ENCODE data around the gene SPATA46. TPM values are rescaled to one million over a fixed set of nuclear protein-coding genes. Genes with fewer than 3 reads are reported as not detected.

SPATA46 gene
- total RNA-seq, 2 donors from 2014 or later: 0.62 TPM; not detected in 1

DNA sequence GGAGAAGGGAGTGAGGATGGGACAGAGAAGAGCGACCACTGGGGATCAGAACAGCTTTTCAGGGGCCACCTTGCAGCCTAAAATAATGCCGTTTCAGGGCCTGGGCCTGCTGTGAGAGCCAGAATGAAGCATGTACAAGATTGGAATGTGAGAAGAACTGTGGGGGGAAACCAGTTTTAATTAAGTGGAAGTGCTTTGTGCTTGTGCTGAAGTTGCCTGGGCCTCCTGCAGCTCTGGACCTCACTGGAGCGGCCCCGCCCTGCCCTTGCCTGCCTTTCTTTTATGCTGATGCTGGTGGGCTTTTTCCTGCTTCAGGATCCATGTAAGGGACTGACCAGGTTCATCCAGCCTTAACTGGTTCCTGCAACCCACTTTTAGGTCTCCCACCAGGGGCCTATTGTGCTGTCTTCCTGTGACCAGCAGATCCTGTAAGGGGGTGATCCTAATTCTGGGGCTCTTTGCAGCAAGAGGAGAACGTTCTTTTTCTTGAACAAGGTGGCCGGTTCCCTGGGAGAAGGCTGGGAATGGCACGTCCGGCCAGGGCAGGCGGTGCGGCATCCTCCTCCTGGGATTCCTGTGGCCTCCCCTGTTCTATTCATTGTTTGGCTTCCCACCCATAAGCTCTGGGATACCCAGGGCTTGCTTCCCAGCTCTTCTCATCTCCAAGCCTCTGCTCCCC, 8.1 kb upstream of the SPATA46 start:
- 90% methylated on average over 6 of the region's 10 CpGs for WGBS
- no peak overlapping the region for H3K27ac ChIP-seq
- no peaks in the 10 kb centered on the region for H3K36me3 ChIP-seq
- no peak overlapping the region for H3K4me3 ChIP-seq
- H3K9me3 ChIP-seq: no peaks in the 10 kb centered on the region
- no peak for DNase-seq (ENCODE audit: low spot score)
- TF ChIP-seq POLR2A (IDR thresholded peaks at IDR 0.05) (no peak), POLR2AphosphoS5 (IDR thresholded peaks at IDR 0.05) (no peak)
- TF ChIP-seq, protein P1, sequence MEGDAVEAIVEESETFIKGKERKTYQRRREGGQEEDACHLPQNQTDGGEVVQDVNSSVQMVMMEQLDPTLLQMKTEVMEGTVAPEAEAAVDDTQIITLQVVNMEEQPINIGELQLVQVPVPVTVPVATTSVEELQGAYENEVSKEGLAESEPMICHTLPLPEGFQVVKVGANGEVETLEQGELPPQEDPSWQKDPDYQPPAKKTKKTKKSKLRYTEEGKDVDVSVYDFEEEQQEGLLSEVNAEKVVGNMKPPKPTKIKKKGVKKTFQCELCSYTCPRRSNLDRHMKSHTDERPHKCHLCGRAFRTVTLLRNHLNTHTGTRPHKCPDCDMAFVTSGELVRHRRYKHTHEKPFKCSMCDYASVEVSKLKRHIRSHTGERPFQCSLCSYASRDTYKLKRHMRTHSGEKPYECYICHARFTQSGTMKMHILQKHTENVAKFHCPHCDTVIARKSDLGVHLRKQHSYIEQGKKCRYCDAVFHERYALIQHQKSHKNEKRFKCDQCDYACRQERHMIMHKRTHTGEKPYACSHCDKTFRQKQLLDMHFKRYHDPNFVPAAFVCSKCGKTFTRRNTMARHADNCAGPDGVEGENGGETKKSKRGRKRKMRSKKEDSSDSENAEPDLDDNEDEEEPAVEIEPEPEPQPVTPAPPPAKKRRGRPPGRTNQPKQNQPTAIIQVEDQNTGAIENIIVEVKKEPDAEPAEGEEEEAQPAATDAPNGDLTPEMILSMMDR (IDR thresholded peaks at IDR 0.05): no peak
- intact Hi-C loops (cut with DNase I): no loop called here
- no peaks in the 10 kb centered on the region for H3K4me1 ChIP-seq (replicated peaks)
- no peaks in the 10 kb centered on the region for H3K27me3 ChIP-seq (replicated peaks; ENCODE audit: insufficient read depth)

DNA sequence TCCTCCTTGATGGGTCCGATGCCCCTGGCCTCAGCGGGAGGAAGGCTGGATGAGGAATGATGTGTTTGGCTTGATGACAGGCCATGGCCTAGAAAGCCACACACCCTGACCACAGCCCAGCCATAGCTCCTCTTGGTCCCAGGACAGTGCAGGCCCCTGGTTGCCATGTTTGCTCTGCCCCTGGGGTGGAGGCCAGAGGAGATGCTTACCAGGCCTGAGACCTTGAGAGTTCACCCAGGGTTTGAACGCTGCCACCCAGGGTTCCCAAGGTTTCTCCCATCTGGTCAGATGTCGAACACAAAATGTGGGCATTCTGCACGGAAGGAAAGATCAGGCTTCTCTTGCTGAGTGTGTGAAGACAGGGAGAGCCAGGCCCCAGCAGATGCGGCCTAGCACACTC, 7.5 kb upstream of the SPATA46 start:
- intact Hi-C loops (cut with DNase I): no loop called here
- H3K27me3 ChIP-seq (replicated peaks; ENCODE audit: insufficient read depth): no peaks in the 10 kb centered on the region
- DNase-seq (ENCODE audit: low spot score): no peak
- 96% methylated on average over 6 of the region's 6 CpGs for WGBS
- H3K4me3 ChIP-seq: no peak overlapping the region
- no peaks in the 10 kb centered on the region for H3K9me3 ChIP-seq
- no peak overlapping the region for H3K27ac ChIP-seq
- no peaks in the 10 kb centered on the region for H3K36me3 ChIP-seq
- H3K4me1 ChIP-seq (replicated peaks): no peaks in the 10 kb centered on the region
- TF ChIP-seq, protein P1 (IDR thresholded peaks at IDR 0.05): no peak
- no peak for TF ChIP-seq POLR2A (IDR thresholded peaks at IDR 0.05)
- no peak for TF ChIP-seq POLR2AphosphoS5 (IDR thresholded peaks at IDR 0.05)

DNA sequence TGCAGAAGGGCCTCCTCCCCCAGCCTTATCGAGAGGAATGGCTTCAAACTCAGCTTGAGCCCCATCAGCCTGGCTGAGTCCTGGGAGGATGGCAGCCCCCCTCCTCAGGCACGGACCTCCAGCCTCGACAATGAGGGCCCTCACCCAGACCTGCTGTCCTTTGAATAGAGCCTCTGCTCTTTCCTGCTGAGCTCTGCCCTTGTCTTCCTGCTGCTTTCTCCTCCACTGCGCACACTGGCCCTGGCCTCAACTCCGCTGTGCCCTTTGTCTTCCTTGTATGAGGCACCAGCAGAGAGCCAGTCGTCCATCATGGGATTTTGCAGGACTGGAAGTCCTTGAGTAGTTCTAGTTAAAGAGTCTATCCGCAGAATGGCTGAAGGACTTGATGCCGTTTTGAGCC, 6.9 kb upstream of the SPATA46 start:
- intact Hi-C loops (cut with DNase I): no loop called here
- Histone ChIP-seq H3K4me3 (no peak overlapping the region), H3K4me1 (replicated peaks) (no peaks in the 10 kb centered on the region), H3K36me3 (no peaks in the 10 kb centered on the region), H3K27me3 (replicated peaks; ENCODE audit: insufficient read depth) (no peaks in the 10 kb centered on the region), H3K9me3 (no peaks in the 10 kb centered on the region), H3K27ac (no peak overlapping the region)
- WGBS: 94% methylated on average over 8 of the region's 8 CpGs
- no peak for TF ChIP-seq POLR2AphosphoS5 (IDR thresholded peaks at IDR 0.05)
- no peak for DNase-seq (ENCODE audit: low spot score)

DNA sequence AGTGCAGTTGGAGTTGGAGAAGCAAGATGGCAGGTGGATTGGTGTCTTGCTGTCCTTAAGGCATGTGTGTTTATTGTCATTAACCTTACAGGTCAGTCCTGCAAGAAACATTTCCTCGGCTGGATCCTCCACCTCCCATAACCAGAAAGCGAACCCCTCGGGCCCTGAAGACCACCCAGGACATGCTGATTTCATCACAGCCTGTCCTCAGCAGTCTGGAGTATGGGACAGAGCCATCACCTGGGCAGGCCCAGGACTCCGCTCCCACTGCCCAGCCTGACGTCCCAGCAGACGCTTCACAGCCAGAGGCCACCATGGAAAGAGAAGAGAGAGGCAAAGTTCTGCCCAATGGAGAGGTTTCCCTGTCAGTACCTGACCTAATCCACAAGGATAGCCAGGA, 6.4 kb upstream of the SPATA46 start:
- Histone ChIP-seq H3K27ac (no peak overlapping the region), H3K4me1 (replicated peaks) (no peaks in the 10 kb centered on the region), H3K36me3 (no peaks in the 10 kb centered on the region), H3K27me3 (replicated peaks; ENCODE audit: insufficient read depth) (no peaks in the 10 kb centered on the region), H3K4me3 (no peak overlapping the region), H3K9me3 (no peaks in the 10 kb centered on the region)
- TF ChIP-seq POLR2AphosphoS5 (IDR thresholded peaks at IDR 0.05) (no peak), POLR2A (IDR thresholded peaks at IDR 0.05) (no peak)
- TF ChIP-seq, protein P1 (IDR thresholded peaks at IDR 0.05): no peak
- no peak for DNase-seq (ENCODE audit: low spot score)
- WGBS: 98% methylated on average over 6 of the region's 6 CpGs
- intact Hi-C loops (cut with DNase I): no loop called here

DNA sequence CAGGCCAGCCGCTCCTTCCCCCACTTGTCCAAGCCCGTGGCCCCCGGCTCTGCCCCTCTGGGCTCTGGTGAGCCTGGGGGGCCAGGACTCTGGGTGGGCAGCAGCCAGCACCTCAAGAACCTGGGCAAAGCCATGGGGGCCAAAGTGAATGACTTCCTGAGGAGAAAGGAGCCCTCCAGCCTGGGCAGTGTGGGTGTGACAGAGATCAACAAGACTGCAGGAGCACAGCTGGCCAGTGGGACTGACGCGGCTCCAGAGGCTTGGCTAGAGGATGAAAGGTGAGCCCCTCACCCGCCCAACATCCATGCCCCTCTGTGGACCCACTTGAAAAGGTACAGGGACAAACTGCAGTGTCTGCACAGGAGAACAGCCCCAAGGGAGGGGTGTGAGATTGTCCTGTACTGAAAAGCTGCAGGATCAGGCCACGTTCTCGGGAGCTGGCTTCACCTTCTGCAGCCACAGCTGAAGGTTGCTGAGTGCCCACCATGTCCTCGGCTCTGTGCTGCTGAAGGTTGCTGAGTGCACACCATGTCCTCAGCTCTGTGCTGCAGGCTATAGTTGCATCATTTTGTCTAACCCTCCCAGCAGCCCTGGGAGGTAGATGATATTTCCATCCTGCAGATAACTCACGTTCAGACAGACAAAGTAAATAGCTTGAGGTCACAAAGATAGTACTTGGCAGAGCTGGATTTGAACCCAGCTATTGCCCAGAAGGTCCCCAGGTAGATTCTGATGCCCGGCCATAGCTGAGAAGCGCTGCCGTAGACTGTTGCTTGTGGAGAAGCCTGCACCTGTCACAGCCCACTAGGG, 5.5 kb upstream of the SPATA46 start:
- Histone ChIP-seq H3K4me1 (replicated peaks) (no peaks in the 10 kb centered on the region), H3K27ac (peak overlapping the region in 1 of 2 donors; percentile 25), H3K36me3 (no peaks in the 10 kb centered on the region), H3K27me3 (replicated peaks; ENCODE audit: insufficient read depth) (no peaks in the 10 kb centered on the region), H3K4me3 (no peak overlapping the region), H3K9me3 (no peaks in the 10 kb centered on the region)
- 88% methylated on average over 13 of the region's 13 CpGs for WGBS
- TF ChIP-seq POLR2AphosphoS5 (IDR thresholded peaks at IDR 0.05): no peak
- TF ChIP-seq, protein P1 (IDR thresholded peaks at IDR 0.05): no peak
- TF ChIP-seq POLR2A (IDR thresholded peaks at IDR 0.05): no peak
- DNase-seq (ENCODE audit: low spot score): no peak
- intact Hi-C loops (cut with DNase I): no loop called here

Measured in prostate gland (tissue), 2 donors.